Stimulated activated effector memory CD8-positive, alpha-beta T cell treated with anti-CD3 and anti-CD28 coated beads, Interleukin-12 subunit alpha, Interleukin-12 subunit beta, amount 100 ng/mL, for 72 hours (primary cell): ENCODE measurements around the gene XRN1.
"Not testable (repeated sequence)": the region's sequence is repeated elsewhere in the genome, so short reads cannot be mapped to it uniquely, and the experiment has no call there.

Experiments used
- ATAC-seq: fragments of 150-1000 bp; cut with Tn5 transposase; 2 replicates; pipeline ENCODE4 v1.10.0; 2021
- DNase-seq, 2 donors: peaks; one replicate each; pipeline ENCODE4 v3.0.0; 2021 to 2022; ENCODE audit warnings: low spot score in 2 of 2
- H3K27ac Mint-ChIP-seq: one replicate; pipeline ENCODE4 v1.8.0; 2022; ENCODE audit warnings: mild to moderate bottlenecking, mixed read lengths
- H3K36me3 Mint-ChIP-seq: one replicate; pipeline ENCODE4 v1.8.0; 2022; ENCODE audit warnings: mild to moderate bottlenecking, mixed read lengths
- H3K4me1 Mint-ChIP-seq: one replicate; pipeline ENCODE4 v1.8.0; 2022; ENCODE audit warnings: mixed read lengths
- H3K4me3 Mint-ChIP-seq: one replicate; pipeline ENCODE4 v1.8.0; 2022; ENCODE audit warnings: mild to moderate bottlenecking, mixed read lengths
- H3K9me3 Mint-ChIP-seq: one replicate; pipeline ENCODE4 v1.8.0; 2022; ENCODE audit warnings: mixed read lengths

The XRN1 gene

GRCh38 chr3:142385078-142385477 lies 62.8 kb downstream of the XRN1 start:
- Mint-ChIP-seq H3K36me3 (peaks cover 98% of the 10 kb centered on the region), H3K27ac (no peak overlapping the region), H3K4me3 (no peak overlapping the region), H3K9me3 (no peaks in the 10 kb centered on the region), H3K4me1 (no peaks in the 10 kb centered on the region)
- DNase-seq (no peak), ATAC-seq (no peak)

DNA sequence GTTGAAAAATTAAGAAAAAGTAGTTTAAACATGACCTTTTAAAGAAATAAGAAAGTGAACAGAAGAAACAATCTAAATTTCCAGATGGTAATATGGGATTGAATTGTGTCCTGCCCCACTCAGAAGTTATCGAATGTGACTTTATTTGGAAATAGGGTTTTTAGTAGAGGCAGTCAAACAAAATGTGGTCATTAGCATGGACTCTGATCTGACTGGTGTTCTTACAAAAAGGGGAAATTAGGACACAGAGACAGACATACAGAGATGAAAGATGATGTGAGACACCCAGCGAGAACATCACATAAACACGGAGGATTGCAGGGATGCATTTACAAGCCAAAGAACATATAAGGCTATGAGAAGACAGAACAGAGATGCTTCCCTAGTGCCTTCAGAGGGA lies 73.2 kb downstream of the XRN1 start:
- Mint-ChIP-seq H3K4me1 (peaks cover 6% of the 10 kb centered on the region), H3K9me3 (no peaks in the 10 kb centered on the region), H3K27ac (peak overlapping the region; percentile 52), H3K4me3 (no peak overlapping the region), H3K36me3 (peaks cover 98% of the 10 kb centered on the region)
- DNase-seq (no peak), ATAC-seq (no peak)

DNA sequence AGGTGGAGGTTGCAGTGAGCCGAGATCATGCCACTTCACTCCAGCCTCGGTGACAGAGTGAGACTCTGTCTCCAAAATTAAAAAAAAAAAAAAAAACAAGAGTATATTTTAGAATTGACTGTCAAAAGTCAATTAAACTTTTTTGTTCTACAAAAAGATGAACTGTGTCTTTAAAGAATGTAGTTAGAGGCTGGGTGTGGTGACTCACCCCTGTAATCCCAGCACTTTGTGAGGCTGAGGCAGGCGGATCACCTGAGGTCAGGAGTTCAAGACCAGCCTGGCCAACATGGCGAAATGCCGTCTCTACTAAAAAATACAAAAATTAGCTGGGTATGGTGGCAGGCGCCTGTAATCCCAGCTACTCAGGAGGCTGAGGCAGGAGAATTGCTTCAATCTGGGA lies 78.3 kb downstream of the XRN1 start:
- peaks cover 98% of the 10 kb centered on the region for H3K36me3 Mint-ChIP-seq
- not testable (repeated sequence) for DNase-seq, H3K4me3 Mint-ChIP-seq, H3K4me1 Mint-ChIP-seq, H3K9me3 Mint-ChIP-seq, ATAC-seq, H3K27ac Mint-ChIP-seq

- Mint-ChIP-seq H3K4me3 (no peak overlapping the region), H3K4me1 (no peaks in the 10 kb centered on the region), H3K27ac (no peak overlapping the region), H3K9me3 (no peaks in the 10 kb centered on the region), H3K36me3 (peaks cover 98% of the 10 kb centered on the region)
- no peak for DNase-seq
- ATAC-seq: no peak
These were observed 81.4 kb downstream of the XRN1 start for GRCh38 chr3:142366434-142366833.

GRCh38 chr3:142363936-142364467 lies 83.8 kb downstream of the XRN1 start:
- peaks cover 98% of the 10 kb centered on the region for H3K36me3 Mint-ChIP-seq
- H3K4me3 Mint-ChIP-seq: no peak overlapping the region
- no peak overlapping the region for H3K27ac Mint-ChIP-seq
- H3K9me3 Mint-ChIP-seq: no peaks in the 10 kb centered on the region
- DNase-seq (no peak), ATAC-seq (no peak)
- no peaks in the 10 kb centered on the region for H3K4me1 Mint-ChIP-seq

DNA sequence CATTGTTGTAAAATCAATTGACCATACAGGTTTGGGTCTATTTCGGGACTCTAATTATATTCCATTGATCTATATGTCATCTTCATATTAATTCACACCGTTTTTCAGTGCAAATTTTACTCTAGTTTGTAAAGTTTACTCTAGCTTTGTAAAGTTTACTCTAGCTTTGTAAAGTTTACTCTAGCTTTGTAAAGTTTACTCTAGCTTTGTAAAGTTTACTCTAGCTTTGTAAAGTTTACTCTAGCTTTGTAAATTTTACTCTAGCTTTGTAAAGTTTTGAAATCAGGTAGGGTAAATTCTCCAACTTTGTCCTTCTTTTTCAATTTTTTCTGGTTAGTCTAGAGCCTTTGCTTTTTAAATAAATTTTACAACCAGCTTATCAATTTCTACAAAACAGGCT lies 84.4 kb downstream of the XRN1 start:
- not testable (repeated sequence) for H3K4me3 Mint-ChIP-seq, ATAC-seq, H3K9me3 Mint-ChIP-seq, DNase-seq, H3K27ac Mint-ChIP-seq, H3K4me1 Mint-ChIP-seq
- peaks cover 95% of the 10 kb centered on the region for H3K36me3 Mint-ChIP-seq

DNA sequence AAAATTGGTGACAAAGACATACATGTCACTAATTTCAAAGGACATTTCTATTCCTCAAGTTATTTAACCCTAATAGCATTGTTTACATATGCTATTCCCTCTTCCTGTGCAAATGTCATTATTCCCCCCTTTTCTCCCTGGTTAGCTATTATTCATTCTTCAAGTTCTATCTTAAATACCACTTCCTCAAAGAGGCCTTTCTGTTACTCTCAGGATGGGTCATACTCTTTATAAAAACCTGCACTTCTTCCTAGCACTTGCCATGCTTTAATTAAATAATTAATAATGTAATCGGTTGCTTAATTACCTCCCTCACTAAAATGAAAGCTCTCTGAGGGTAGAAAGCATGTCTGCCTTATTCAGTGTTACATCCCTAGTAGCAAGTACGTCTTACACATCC lies 88.5 kb downstream of the XRN1 start:
- no peak for DNase-seq
- Mint-ChIP-seq H3K36me3 (peaks cover 97% of the 10 kb centered on the region), H3K27ac (no peak overlapping the region), H3K4me1 (no peaks in the 10 kb centered on the region), H3K9me3 (no peaks in the 10 kb centered on the region), H3K4me3 (no peak overlapping the region)
- ATAC-seq: no peak

- Mint-ChIP-seq H3K36me3 (peaks cover 91% of the 10 kb centered on the region), H3K4me3 (no peak overlapping the region), H3K4me1 (no peaks in the 10 kb centered on the region), H3K27ac (no peak overlapping the region), H3K9me3 (no peaks in the 10 kb centered on the region)
- no peak for ATAC-seq
- DNase-seq: no peak
These were observed 91.0 kb downstream of the XRN1 start for GRCh38 chr3:142356818-142357217.

DNA sequence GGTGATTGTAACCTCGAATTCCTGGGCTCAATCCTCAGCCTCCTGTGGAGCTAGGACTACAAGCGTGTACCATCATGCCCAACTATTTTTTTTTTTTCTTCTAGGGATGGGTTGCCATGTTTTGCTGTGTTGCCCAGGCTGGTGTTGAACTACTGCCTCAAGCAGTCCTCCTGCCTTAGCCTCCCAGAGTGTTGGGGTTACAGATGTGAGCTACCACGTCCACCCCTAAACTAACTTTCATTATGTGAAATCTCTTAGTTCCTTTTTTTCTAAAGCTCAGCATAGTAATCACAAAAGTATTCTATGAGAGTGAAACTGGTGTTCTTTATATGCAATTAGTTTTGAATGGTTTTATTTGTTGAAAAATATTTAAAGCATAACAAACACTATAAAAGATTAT lies 92.1 kb downstream of the XRN1 start:
- no peaks in the 10 kb centered on the region for H3K9me3 Mint-ChIP-seq
- no peak overlapping the region for H3K27ac Mint-ChIP-seq
- DNase-seq: no peak
- H3K4me3 Mint-ChIP-seq: no peak overlapping the region
- ATAC-seq: no peak
- H3K36me3 Mint-ChIP-seq: peaks cover 80% of the 10 kb centered on the region
- no peaks in the 10 kb centered on the region for H3K4me1 Mint-ChIP-seq

GRCh38 chr3:142354076-142354475 lies 93.8 kb downstream of the XRN1 start:
- H3K4me3 Mint-ChIP-seq: no peak overlapping the region
- no peak overlapping the region for H3K27ac Mint-ChIP-seq
- no peaks in the 10 kb centered on the region for H3K9me3 Mint-ChIP-seq
- ATAC-seq (no peak), DNase-seq (no peak)
- peaks cover 65% of the 10 kb centered on the region for H3K36me3 Mint-ChIP-seq
- H3K4me1 Mint-ChIP-seq: no peaks in the 10 kb centered on the region

DNA sequence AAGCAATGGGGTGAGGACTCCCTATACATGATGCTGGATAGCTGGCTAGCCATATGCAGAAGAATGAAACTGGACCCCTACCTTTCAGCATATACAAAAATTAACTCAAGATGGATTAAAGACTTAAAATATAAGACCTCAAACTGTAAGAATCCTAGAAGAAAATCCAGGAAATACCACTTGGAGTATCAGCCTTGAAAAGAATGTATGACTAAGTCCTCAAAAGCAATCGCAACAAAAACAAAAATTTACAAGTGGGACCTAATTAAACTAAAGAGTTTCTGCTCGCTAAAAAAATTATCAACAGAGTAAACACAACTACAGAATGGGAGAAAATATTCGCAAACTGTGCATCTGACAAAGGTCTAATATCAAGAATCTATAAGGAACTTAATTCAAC lies 94.3 kb downstream of the XRN1 start:
- no peak overlapping the region for H3K27ac Mint-ChIP-seq
- DNase-seq (no peak), ATAC-seq (no peak)
- peaks cover 68% of the 10 kb centered on the region for H3K36me3 Mint-ChIP-seq
- no peaks in the 10 kb centered on the region for H3K4me1 Mint-ChIP-seq
- H3K4me3 Mint-ChIP-seq: no peak overlapping the region
- H3K9me3 Mint-ChIP-seq: no peaks in the 10 kb centered on the region

DNA sequence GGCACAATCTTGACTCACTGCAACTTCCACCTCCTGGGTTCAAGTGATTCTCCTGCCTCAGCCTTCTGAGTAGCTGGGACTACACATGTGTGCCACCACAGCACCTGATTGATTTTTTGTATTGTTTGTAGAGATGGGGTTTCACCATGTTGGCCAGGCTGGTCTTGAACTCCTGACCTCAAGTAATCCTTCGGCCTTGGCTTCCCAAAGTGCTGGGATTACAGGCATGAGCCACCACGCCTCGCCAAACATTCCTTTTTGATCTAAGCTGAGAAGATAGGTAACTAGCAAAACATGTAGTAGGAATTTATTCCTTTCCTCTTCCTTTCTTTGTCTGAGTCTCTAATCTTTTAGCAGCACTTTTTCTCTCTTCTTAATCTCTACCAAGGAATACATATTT lies 95.1 kb downstream of the XRN1 start:
- not testable (repeated sequence) for H3K4me3 Mint-ChIP-seq

DNA sequence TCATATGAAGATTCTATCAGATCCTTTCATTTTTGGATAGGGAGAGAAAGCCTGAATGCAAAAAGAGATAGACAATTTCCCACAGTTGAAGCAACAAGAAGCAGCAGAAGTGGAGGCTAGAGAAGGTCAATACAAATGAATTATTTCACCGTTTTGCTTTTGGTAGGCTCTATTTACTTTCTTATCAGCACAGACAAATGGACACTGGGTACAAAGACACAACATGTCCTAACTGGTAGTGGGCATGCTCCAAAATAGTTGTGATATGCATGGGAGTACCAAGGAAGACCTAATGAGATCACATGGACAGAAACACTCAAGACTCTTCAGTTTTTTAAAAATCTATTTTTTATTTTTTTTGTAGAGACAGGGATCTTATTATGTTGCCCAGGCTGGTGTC lies 99.4 kb downstream of the XRN1 start:
- H3K4me3 Mint-ChIP-seq: no peak overlapping the region
- no peak for DNase-seq
- no peaks in the 10 kb centered on the region for H3K9me3 Mint-ChIP-seq
- no peak overlapping the region for H3K27ac Mint-ChIP-seq
- ATAC-seq: no peak
- H3K36me3 Mint-ChIP-seq: peaks cover 65% of the 10 kb centered on the region
- no peaks in the 10 kb centered on the region for H3K4me1 Mint-ChIP-seq

More for the DNA sequence above, 95.1 kb downstream of the XRN1 start:
- not testable (repeated sequence) for H3K4me1 Mint-ChIP-seq, H3K27ac Mint-ChIP-seq, H3K9me3 Mint-ChIP-seq, DNase-seq, ATAC-seq
- peaks cover 68% of the 10 kb centered on the region for H3K36me3 Mint-ChIP-seq

DNA sequence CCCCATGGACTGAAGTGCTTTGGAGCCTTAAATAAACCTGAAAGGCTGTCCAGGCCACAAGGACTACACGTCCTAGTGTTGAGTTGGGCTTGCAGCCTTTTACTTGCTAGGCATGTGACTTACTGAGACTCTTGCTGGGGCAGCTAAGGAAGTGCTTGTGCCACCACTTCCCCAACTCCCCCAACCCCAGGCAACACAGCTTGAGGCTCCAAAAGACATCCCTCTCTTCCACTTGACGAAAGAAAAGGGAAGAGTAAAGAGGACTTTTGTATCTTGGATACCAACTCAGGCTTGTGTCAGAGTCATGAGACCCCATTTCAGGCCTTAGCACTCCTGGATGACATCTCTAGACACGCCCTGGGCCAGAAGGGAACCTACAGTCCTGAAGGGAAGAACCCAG lies 109.8 kb downstream of the XRN1 start:
- Mint-ChIP-seq H3K9me3 (peaks cover 15% of the 10 kb centered on the region), H3K4me1 (peaks cover 24% of the 10 kb centered on the region), H3K27ac (peak overlapping the region; percentile 36), H3K36me3 (peaks cover 76% of the 10 kb centered on the region), H3K4me3 (no peak overlapping the region)
- DNase-seq: no peak
- no peak for ATAC-seq

GRCh38 chr3:142332390-142332789 lies 115.4 kb downstream of the XRN1 start:
- Mint-ChIP-seq H3K4me3 (no peak overlapping the region), H3K4me1 (no peaks in the 10 kb centered on the region), H3K27ac (no peak overlapping the region), H3K36me3 (peaks cover 89% of the 10 kb centered on the region), H3K9me3 (no peaks in the 10 kb centered on the region)
- ATAC-seq (no peak), DNase-seq (no peak)

GRCh38 chr3:142324275-142324953 lies 123.4 kb downstream of the XRN1 start:
- not testable (repeated sequence) for H3K27ac Mint-ChIP-seq, H3K9me3 Mint-ChIP-seq, H3K4me1 Mint-ChIP-seq, DNase-seq, H3K4me3 Mint-ChIP-seq, ATAC-seq
- H3K36me3 Mint-ChIP-seq: peaks cover 79% of the 10 kb centered on the region
